ENCODE measurements around the gene BICDL1. TPM values are rescaled to one million over a fixed set of nuclear protein-coding genes. Genes with fewer than 3 reads are reported as not detected.
A peak's percentile ranks its signal among the peaks of the same experiment; 100 is the strongest.

The BICDL1 gene
- total RNA-seq, 1 experiment from 2014 or later = 13.5 TPM

DNA sequence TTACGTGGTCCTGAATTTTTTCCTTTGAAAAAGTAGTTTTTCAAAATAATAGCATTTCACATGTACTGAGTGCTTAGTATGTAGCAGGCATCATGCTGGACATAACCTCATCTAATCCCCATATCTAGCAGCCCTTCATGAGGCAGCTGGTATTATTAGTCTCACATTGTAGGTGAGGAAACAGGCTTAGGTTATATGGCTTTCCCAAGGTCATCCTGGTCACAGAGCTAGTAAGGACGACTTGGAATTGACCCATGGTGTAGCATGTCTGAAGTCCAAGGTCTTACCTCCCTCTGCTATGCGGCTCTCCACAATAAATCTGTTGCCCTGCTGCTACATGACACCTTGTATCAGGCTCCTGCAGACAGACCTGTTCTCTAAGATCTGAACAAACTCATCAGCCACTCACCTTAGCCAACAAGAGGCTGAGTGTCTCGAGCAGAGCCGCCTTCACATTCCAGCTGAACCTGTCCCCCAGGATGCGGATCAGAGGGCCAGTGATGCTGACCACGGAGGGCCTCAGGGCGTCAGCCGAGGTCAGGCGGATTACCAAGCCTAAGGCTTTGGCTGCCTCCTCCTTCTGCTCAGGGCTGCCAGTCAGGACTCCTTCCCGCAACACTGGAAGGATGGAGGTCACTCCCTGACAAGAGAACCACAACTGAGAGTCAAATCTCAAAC is 147.2 kb downstream of the BICDL1 start:
- in situ Hi-C loops (cut with HindIII; ENCODE audit: low sequenced_read_pairs) = no loop called here
- DNase-seq (ENCODE audit: low spot score) = no peak

DNA sequence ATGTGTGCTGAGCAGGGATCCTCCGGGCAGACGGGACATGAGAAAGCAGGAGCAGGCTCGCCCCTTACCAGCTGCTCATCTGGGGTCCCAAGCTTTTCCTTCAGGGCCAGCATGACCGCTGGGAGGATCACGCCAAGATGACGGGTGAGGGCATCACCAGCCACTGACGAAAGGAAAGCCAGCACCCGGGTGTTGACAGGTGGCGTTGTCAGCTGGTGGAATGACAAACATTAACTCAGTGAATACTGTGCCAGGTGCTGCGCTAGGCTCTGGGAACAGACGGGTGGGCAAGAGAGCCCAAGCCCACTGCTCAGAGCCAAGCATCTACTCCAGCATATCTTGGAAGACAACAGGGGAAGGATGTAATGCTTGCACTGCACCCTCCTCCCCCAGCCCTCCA is 148.8 kb downstream of the BICDL1 start:
- in situ Hi-C loops (cut with HindIII; ENCODE audit: low sequenced_read_pairs) = no loop called here
- peak; percentile 51 for DNase-seq (ENCODE audit: low spot score)

DNA sequence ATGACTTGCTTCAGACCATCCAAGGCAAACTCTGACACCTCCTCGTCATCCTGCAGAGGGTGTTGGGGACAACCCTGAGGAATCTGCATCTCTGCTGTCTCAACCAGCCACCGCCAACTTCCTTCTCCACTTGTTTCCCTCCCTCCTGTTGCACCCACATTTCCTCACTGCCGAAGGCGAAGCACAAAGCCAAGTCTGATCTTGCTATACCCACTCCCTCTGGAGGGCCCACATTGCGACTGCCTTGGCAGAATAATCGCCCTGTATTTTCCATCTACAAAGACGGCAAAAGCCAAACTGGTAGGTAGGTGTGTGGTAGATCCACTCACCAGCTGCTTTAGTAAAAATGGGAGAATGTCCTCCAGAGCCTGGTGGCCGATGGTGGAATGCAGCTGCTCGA is 149.3 kb downstream of the BICDL1 start:
- DNase-seq (ENCODE audit: low spot score) = no peak
- in situ Hi-C loops (cut with HindIII; ENCODE audit: low sequenced_read_pairs) = no loop called here

DNA sequence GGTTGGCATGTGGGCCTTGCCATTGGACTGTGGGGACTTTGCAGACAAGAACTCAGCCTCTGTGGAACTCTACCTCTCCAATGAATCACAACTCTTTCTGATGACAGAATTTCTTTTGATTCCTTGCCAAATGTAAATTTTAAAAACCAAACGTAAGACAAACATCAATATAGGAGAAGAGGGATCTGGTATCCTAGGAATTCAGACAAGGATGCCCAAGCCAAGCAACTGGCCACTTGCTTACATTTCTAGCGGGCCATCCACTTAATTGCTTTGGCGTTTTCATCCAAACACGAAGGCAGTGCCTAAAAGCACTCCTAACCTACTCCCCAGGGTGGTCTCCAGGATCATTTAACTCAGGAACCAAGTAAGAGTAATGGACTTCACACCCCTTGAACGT is 150.9 kb downstream of the BICDL1 start:
- in situ Hi-C loops (cut with HindIII; ENCODE audit: low sequenced_read_pairs) = no loop called here
- no peak for DNase-seq (ENCODE audit: low spot score)

DNA sequence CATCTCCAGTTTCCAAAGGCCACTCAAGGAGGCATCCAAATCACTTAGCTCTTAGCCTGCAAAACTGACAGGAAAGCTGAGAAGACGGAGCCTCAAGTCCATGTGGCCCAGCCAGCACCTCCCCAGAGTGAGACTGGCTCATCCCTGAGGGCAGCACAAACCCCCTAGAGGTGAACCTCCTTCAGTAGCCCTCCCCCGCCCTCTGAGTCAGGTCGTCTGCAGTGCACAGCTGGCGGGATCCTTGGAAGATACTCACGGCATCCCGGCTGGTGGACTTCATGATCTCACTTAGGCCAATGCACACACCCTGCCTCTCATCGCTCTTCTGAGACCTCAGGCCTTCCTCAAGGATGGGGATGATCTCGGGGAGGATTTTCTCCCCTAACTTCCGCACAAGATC is 151.6 kb downstream of the BICDL1 start:
- in situ Hi-C loops (cut with HindIII; ENCODE audit: low sequenced_read_pairs) = no loop called here
- no peak for DNase-seq (ENCODE audit: low spot score)

DNA sequence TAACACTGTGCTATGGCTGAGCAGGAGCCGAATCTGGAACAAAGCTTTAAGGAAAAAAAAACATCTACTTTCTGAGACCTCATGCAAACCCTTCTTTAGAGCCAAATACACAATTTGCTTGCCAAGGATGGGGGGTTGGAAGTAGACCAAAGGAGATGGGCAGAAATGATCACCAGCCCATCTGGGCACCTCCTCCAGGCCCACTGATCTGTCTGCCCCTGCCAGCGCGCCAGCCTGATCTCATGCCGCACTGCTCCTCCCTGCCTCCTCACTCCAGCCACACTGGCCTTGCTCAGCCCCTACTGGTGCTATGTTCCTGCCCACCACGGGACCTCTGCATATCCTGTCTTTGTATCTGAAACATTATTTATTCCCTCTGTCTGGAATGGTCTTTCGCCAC is 152.3 kb downstream of the BICDL1 start:
- in situ Hi-C loops (cut with HindIII; ENCODE audit: low sequenced_read_pairs) = no loop called here
- peak; percentile 87 for DNase-seq (ENCODE audit: low spot score)

DNA sequence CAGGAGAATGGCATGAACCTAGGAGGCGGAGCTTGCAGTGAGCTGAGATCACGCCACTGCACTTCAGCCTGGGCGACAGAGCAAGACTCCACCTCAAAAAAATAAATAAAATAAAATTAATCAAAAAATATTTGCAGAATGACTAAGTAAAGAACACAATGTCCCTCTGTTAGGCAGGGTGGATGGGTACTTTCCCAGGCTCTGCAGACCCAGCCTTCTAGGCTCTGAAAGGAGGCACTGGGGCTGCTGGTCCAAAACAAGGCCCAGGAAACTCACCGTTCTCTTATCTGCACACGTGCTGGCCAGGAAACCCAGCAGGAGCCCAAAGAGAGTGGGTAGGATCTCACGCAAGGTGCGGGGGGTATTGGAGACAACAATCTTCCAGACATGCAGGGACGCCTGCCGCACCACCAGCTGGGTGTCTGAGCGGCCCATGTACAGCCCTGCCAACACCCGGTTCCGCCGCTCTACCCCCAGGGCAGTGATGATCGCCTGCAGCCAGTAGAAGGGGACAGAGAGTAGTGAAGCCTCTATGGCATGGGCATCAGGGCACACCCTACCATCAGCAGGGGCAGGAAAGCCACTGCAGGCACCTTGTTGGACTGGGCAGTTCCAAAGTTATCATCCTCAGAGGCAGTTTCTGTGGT is 153.3 kb downstream of the BICDL1 start:
- no peak for DNase-seq (ENCODE audit: low spot score)
- in situ Hi-C loops (cut with HindIII; ENCODE audit: low sequenced_read_pairs) = no loop called here

Other genes starting within 250 kb of the BICDL1 start
- gene CIT, start 111.9 kb upstream of the BICDL1 start, total RNA-seq (2014; rRNA removed; shearing (Covaris generic)) = 11.3 and 27.2 TPM in 2 replicates
- gene RAB35, start 127.5 kb downstream of the BICDL1 start, total RNA-seq (2014; rRNA removed; shearing (Covaris generic)) = 50.1 and 52.7 TPM in 2 replicates
- gene GCN1, start 205.5 kb downstream of the BICDL1 start, total RNA-seq (2014; rRNA removed; shearing (Covaris generic)) = 65.2 and 79.0 TPM in 2 replicates
- 6,017 and 6,466 TPM in 2 replicates for gene RPLP0, start 211.9 kb downstream of the BICDL1 start, total RNA-seq (2014; rRNA removed; shearing (Covaris generic))

Data from G401 (cell line).